Kidney (tissue), 14 donors: ENCODE results near the gene FBXL17. TPM values are rescaled to one million over a fixed set of nuclear protein-coding genes. Genes with fewer than 3 reads are reported as not detected.

Experiments
- DNase-seq, 5 donors: peaks; one replicate each; pipeline ENCODE4 v3.0.0-alpha.2; 2013 to 2020
- FAIRE-seq: peaks from 2 replicates; lab custom pipeline; 2012; peaks lifted over from hg19 to GRCh38; lab: Jason Lieb, UNC
- H3K27ac ChIP-seq, 2 donors: one replicate each; pipeline ENCODE4 v1.7.0; 2013; ENCODE audit warnings: low read depth in 2 of 2, low read length in 2 of 2, inconsistent platforms in 1 of 2
- H3K27me3 ChIP-seq: one replicate; pipeline ENCODE4 v1.7.1; 2013; ENCODE audit warnings: low read length, inconsistent platforms; ENCODE audit not compliant: control insufficient read depth, insufficient read depth
- H3K36me3 ChIP-seq, 3 donors: one replicate each; pipeline versions ENCODE4 v1.7.0 to v1.7.1; 2013; ENCODE audit warnings: low read length in 3 of 3, control low read depth in 1 of 3, inconsistent platforms in 1 of 3; ENCODE audit not compliant: insufficient read depth in 3 of 3, control insufficient read depth in 2 of 3
- H3K4me1 ChIP-seq, 3 donors: one replicate each; pipeline versions ENCODE4 v1.7.0 to v1.7.1; 2013; ENCODE audit warnings: low read length in 3 of 3, inconsistent platforms in 1 of 3, low read depth in 1 of 3; ENCODE audit not compliant: control insufficient read depth in 2 of 3, insufficient read depth in 2 of 3
- H3K4me3 ChIP-seq, 3 donors: one replicate each; pipeline versions ENCODE4 v1.7.0 to v1.8.1; 2013; ENCODE audit warnings: low read length in 3 of 3, control low read depth in 1 of 3, inconsistent platforms in 1 of 3
- H3K9ac ChIP-seq, 3 donors: one replicate each; pipeline versions ENCODE4 v1.7.0 to v1.7.1; 2013; ENCODE audit warnings: low read length in 3 of 3, control low read depth in 1 of 3, inconsistent platforms in 1 of 3
- H3K9me3 ChIP-seq, 3 donors: one replicate each; pipeline versions ENCODE4 v1.7.0 to v1.7.1; 2013; ENCODE audit warnings: low read length in 3 of 3, control low read depth in 1 of 3, inconsistent platforms in 1 of 3; ENCODE audit not compliant: control insufficient read depth in 2 of 3, insufficient read depth in 1 of 3
- intact Hi-C: fragments of 100-400 bp; cut with DNase I; formaldehyde crosslinking; loops from one replicate; pipeline ENCODE4 v1.11.1; 2022
- polyA plus RNA-seq: library from polyadenylated mRNA; stranded (reverse); fragments of 350-450 nt; fragmentation: Illumina TruSeq; extraction: RNeasy Lipid Tissue Mini Kit (QIAGEN cat#74804); gene quantifications from one replicate; pipeline ENCODE4 v1.2.3, GENCODE V29; 2014; ENCODE audit warnings: low read depth, low replicate concordance; ENCODE audit not compliant: insufficient read depth
- total RNA-seq: library from RNA; stranded (reverse); fragmentation: NEBNext Ultra II Directional; extraction: Animal tissue kit (Norgen Biotek cat#: 25700); gene quantifications from one replicate; pipeline ENCODE4 v1.2.1, GENCODE V29; 2021
- TF ChIP-seq, protein P1 (sequence below): IDR thresholded peaks from 3 replicates; pipeline ENCODE4 v1.5.1; 2012; ENCODE audit warnings: mild to moderate bottlenecking, moderate library complexity, borderline replicate concordance; ENCODE audit not compliant: insufficient read depth; ENCODE audit errors: extremely low read depth
- donor health status: control.
- donor health status: control.
- donor health status: control.
- donor health status: control.
- donor health status: control.
- donor health status: DM: yes; HTN: yes; CAD: no.
- donor health status: Normal renal cell carcinoma (clear cell type).

Gene FBXL17
- total and polyA plus RNA-seq, 2 donors from 2014 or later = 11.7 to 26.5 TPM

GRCh38 chr5:107966201-107966600, 415.7 kb downstream of the FBXL17 start:
- Histone ChIP-seq H3K9me3 (no peaks in the 10 kb centered on the region), H3K9ac (no peak overlapping the region), H3K36me3 (no peaks in the 10 kb centered on the region), H3K27me3 (no peaks in the 10 kb centered on the region), H3K4me3 (no peak overlapping the region), H3K4me1 (no peaks in the 10 kb centered on the region), H3K27ac (no peak overlapping the region)
- intact Hi-C loops = no loop called here
- FAIRE-seq (no peak), DNase-seq (no peak)
- TF ChIP-seq, protein P1, sequence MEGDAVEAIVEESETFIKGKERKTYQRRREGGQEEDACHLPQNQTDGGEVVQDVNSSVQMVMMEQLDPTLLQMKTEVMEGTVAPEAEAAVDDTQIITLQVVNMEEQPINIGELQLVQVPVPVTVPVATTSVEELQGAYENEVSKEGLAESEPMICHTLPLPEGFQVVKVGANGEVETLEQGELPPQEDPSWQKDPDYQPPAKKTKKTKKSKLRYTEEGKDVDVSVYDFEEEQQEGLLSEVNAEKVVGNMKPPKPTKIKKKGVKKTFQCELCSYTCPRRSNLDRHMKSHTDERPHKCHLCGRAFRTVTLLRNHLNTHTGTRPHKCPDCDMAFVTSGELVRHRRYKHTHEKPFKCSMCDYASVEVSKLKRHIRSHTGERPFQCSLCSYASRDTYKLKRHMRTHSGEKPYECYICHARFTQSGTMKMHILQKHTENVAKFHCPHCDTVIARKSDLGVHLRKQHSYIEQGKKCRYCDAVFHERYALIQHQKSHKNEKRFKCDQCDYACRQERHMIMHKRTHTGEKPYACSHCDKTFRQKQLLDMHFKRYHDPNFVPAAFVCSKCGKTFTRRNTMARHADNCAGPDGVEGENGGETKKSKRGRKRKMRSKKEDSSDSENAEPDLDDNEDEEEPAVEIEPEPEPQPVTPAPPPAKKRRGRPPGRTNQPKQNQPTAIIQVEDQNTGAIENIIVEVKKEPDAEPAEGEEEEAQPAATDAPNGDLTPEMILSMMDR = no peak

DNA sequence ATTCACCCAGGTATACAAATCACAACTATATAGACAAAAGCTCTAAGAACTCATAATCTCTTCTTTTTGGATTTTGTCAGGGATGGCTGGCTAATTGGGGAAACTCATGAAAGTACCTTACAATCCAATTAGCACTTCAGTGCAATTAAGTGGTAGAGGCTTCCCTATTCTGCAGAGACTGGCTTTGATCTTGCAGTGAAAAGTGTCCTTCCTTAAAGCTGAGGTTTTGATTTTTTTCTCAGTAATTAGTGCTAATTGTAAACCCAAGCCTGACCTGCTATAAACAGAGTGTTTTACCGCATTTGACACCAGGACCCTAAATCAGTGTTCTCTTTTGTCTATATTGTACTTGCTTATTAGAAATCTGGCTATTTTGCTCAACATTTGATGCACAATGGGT, 417.2 kb downstream of the FBXL17 start:
- H3K4me3 ChIP-seq = no peak overlapping the region
- no peaks in the 10 kb centered on the region for H3K27me3 ChIP-seq
- TF ChIP-seq, protein P1 = no peak
- no peaks in the 10 kb centered on the region for H3K9me3 ChIP-seq
- no peak overlapping the region for H3K9ac ChIP-seq
- intact Hi-C loops = no loop called here
- FAIRE-seq (no peak), DNase-seq (no peak)
- no peaks in the 10 kb centered on the region for H3K36me3 ChIP-seq
- no peaks in the 10 kb centered on the region for H3K4me1 ChIP-seq
- no peak overlapping the region for H3K27ac ChIP-seq

DNA sequence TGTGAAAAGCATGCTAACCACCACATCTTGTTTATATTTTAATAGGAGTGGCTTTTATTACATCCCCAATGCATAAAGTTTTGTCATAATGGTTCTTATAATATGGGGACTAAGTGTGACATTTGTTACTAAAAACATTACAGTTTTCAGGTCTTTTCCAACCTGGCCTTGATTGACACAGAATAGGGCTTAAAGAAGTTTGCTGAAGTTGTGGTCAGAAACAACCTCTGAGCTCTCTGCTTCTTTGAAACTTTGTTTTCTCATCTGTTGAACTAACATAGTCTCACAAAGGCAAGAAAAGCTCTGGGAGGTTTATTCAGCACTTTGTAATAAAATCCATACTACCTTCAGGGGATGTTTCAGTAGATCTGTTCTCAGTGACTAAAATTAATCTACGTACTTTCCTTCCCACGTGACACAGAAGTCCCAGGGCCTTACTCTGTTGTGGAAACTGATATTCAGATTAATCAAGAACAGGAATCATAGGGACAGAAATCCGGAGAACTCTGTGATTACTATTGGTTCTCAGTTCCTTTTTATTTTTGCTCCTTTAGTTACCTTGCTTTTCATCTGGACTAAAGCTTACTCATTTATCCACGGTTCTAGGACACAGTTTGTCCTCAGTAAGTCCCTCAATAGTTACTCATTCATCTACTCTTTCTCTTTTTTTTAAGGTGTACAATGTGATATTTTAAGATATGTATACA, 422.2 kb downstream of the FBXL17 start:
- Histone ChIP-seq H3K4me3 (no peak overlapping the region), H3K27me3 (no peaks in the 10 kb centered on the region), H3K36me3 (no peaks in the 10 kb centered on the region), H3K4me1 (no peaks in the 10 kb centered on the region), H3K9me3 (no peaks in the 10 kb centered on the region), H3K27ac (no peak overlapping the region), H3K9ac (no peak overlapping the region)
- TF ChIP-seq, protein P1 = no peak
- intact Hi-C loops = no loop called here
- DNase-seq (no peak), FAIRE-seq (no peak)

- Histone ChIP-seq H3K9me3 (no peaks in the 10 kb centered on the region), H3K4me3 (no peak overlapping the region), H3K27ac (no peak overlapping the region), H3K9ac (no peak overlapping the region), H3K27me3 (no peaks in the 10 kb centered on the region), H3K4me1 (no peaks in the 10 kb centered on the region), H3K36me3 (no peaks in the 10 kb centered on the region)
- intact Hi-C loops = no loop called here
- TF ChIP-seq, protein P1 = no peak
- no peak for DNase-seq
- no peak for FAIRE-seq
Measured at GRCh38 chr5:107958861-107959260, 423.0 kb downstream of the FBXL17 start.
